ENCODE measurements around the gene NAALADL2. TPM values are rescaled to one million over a fixed set of nuclear protein-coding genes. Genes with fewer than 3 reads are reported as not detected.

Gene NAALADL2
- polyA plus RNA-seq, 3 donors, result not detected

DNA sequence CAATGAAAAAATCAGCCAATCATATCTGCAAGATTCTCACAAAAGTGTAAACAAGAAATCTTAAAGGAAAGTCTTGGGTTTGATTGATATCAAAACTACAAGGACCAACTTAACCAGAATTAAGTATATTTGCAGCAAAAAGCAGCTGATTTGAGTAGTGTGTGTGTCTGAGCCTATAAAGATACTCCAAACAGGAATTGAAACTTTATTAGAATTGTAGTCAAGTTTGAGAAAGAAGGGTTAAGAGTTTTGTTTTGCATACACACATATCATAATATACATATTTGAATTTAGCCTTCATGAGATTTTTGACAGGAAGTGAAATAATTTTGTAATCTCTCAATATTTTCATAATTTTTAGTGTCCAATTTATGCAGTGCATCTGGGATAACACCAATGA is 300.1 kb downstream of the NAALADL2 start:
- Mint-ChIP-seq H3K9me3 (peaks cover 0 to 2% (median 0%) of the 10 kb centered on the region in 7 donors), H3K27me3 (ENCODE audit: low read depth in 3 of 3) (no peaks in the 10 kb centered on the region), H3K4me1 (no peaks in the 10 kb centered on the region), H3K27ac (no peak overlapping the region), H3K36me3 (no peaks in the 10 kb centered on the region), H3K4me3 (no peak overlapping the region)
- Histone ChIP-seq H3K36me3 (replicated peaks in 1 of 2; ENCODE audit: control insufficient read depth in 1 of 2, insufficient read depth in 2 of 2, low read length in 2 of 2) (no peaks in the 10 kb centered on the region), H3K27me3 (ENCODE audit: control insufficient read depth in 2 of 2, insufficient read depth in 2 of 2, low read length in 2 of 2) (no peaks in the 10 kb centered on the region), H3K79me2 (ENCODE audit: insufficient read depth, low read length) (no peaks in the 10 kb centered on the region), H2AFZ (ENCODE audit: insufficient read depth, low read depth, low read length, poor library complexity, severe bottlenecking) (no peak overlapping the region), H3K4me1 (ENCODE audit: control insufficient read depth in 1 of 2, insufficient read depth in 2 of 2, low read length in 2 of 2) (no peaks in the 10 kb centered on the region), H3K4me2 (replicated peaks; ENCODE audit: extremely low read depth, low read length, poor library complexity, severe bottlenecking) (no peak overlapping the region), H4K20me1 (ENCODE audit: insufficient read depth, low read length) (no peaks in the 10 kb centered on the region), H3K27ac (ENCODE audit: low read depth in 1 of 2, low read length in 2 of 2) (no peak overlapping the region), H3K9me3 (replicated peaks in 1 of 2; ENCODE audit: control insufficient read depth in 1 of 2, insufficient read depth in 1 of 2, low read length in 2 of 2) (peaks cover 0 to 4% of the 10 kb centered on the region in 2 donors), H3K9ac (ENCODE audit: insufficient read depth, low read length, poor library complexity, severe bottlenecking) (no peak overlapping the region), H3K4me3 (replicated peaks in 1 of 3; ENCODE audit: low read depth in 2 of 3, low read length in 3 of 3) (no peak overlapping the region)
- TF ChIP-seq, protein P1, sequence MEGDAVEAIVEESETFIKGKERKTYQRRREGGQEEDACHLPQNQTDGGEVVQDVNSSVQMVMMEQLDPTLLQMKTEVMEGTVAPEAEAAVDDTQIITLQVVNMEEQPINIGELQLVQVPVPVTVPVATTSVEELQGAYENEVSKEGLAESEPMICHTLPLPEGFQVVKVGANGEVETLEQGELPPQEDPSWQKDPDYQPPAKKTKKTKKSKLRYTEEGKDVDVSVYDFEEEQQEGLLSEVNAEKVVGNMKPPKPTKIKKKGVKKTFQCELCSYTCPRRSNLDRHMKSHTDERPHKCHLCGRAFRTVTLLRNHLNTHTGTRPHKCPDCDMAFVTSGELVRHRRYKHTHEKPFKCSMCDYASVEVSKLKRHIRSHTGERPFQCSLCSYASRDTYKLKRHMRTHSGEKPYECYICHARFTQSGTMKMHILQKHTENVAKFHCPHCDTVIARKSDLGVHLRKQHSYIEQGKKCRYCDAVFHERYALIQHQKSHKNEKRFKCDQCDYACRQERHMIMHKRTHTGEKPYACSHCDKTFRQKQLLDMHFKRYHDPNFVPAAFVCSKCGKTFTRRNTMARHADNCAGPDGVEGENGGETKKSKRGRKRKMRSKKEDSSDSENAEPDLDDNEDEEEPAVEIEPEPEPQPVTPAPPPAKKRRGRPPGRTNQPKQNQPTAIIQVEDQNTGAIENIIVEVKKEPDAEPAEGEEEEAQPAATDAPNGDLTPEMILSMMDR (IDR thresholded peaks at IDR 0.05), result no peak
- intact Hi-C loops (cut with micrococcal nuclease), result no loop called here
- DNase-seq, result no peak

DNA sequence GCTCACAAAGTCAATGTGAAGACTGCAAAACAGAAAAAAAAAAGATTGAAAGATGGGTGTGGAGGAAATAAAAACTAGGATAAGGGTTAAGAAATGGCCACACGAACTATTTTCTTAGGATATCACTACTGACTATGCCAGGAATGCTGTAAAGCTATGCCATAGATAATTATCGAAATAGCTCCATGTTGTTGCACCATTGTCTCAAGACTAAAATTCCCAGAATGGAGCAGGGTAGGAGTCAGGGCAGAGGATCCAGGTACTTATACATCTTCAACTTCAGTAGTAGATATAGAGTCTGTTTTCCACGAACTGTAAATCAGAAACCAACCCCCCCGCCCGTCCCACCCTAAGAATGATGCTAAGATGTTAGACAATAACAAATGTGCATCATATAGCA is 302.2 kb downstream of the NAALADL2 start:
- Histone ChIP-seq H2AFZ (ENCODE audit: insufficient read depth, low read depth, low read length, poor library complexity, severe bottlenecking) (no peak overlapping the region), H3K4me1 (ENCODE audit: control insufficient read depth in 1 of 2, insufficient read depth in 2 of 2, low read length in 2 of 2) (no peaks in the 10 kb centered on the region), H3K4me3 (replicated peaks in 1 of 3; ENCODE audit: low read depth in 2 of 3, low read length in 3 of 3) (no peak overlapping the region), H3K36me3 (replicated peaks in 1 of 2; ENCODE audit: control insufficient read depth in 1 of 2, insufficient read depth in 2 of 2, low read length in 2 of 2) (no peaks in the 10 kb centered on the region), H3K27me3 (ENCODE audit: control insufficient read depth in 2 of 2, insufficient read depth in 2 of 2, low read length in 2 of 2) (no peaks in the 10 kb centered on the region), H3K4me2 (replicated peaks; ENCODE audit: extremely low read depth, low read length, poor library complexity, severe bottlenecking) (no peak overlapping the region), H3K27ac (ENCODE audit: low read depth in 1 of 2, low read length in 2 of 2) (no peak overlapping the region), H4K20me1 (ENCODE audit: insufficient read depth, low read length) (no peaks in the 10 kb centered on the region), H3K9ac (ENCODE audit: insufficient read depth, low read length, poor library complexity, severe bottlenecking) (no peak overlapping the region), H3K9me3 (replicated peaks in 1 of 2; ENCODE audit: control insufficient read depth in 1 of 2, insufficient read depth in 1 of 2, low read length in 2 of 2) (peaks cover 0 to 4% of the 10 kb centered on the region in 2 donors), H3K79me2 (ENCODE audit: insufficient read depth, low read length) (no peaks in the 10 kb centered on the region)
- Mint-ChIP-seq H3K4me3 (no peak overlapping the region), H3K4me1 (no peaks in the 10 kb centered on the region), H3K27ac (no peak overlapping the region), H3K9me3 (peaks cover 0 to 2% (median 1%) of the 10 kb centered on the region in 7 donors), H3K27me3 (ENCODE audit: low read depth in 3 of 3) (no peaks in the 10 kb centered on the region), H3K36me3 (no peaks in the 10 kb centered on the region)
- no peak for DNase-seq
- TF ChIP-seq, protein P1 (IDR thresholded peaks at IDR 0.05), result no peak
- intact Hi-C loops (cut with micrococcal nuclease), result no loop called here
- WGBS (ENCODE audit: insufficient coverage), result no CpG with 5 or more reads among the region's 5 CpGs

All from CD14-positive monocyte (primary cell).